OCI-LY7 (cell line): ENCODE measurements around the gene RHOU.

Source experiments
- CTCF ChIP-seq: fragments of 200-600 bp; sonication (generic); conservative IDR thresholded peaks from 2 replicates; pipeline ENCODE4 v1.5.1; 2014; ENCODE audit warnings: mild to moderate bottlenecking, antibody characterized with exemption, low read length, moderate library complexity, mixed read lengths
- EZH2phosphoT487 ChIP-seq: fragments of 200-600 bp; sonication (generic); IDR thresholded peaks from 2 replicates; pipeline ENCODE4 v1.6.1; 2018; ENCODE audit warnings: low read depth, borderline replicate concordance, mild to moderate bottlenecking, mixed run types, antibody characterized with exemption, low read length, moderate library complexity, mixed read lengths

GRCh38 chr1:228748029-228748428 lies 12.8 kb downstream of the RHOU start:
- TF ChIP-seq CTCF: no peak
- no peak for TF ChIP-seq EZH2phosphoT487
